GM12801 (cell line): ENCODE measurements around the gene LHX3.

ENCODE experiments used
- CTCF ChIP-seq: IDR thresholded peaks from one replicate; pipeline ENCODE4 v1.5.1; 2011; ENCODE audit warnings: control low read depth; ENCODE audit not compliant: insufficient read length; ENCODE audit errors: extremely low read depth

LHX3 gene

GRCh38 chr9:136222166-136222905 is 17.4 kb upstream of the LHX3 start:
- no peak for TF ChIP-seq CTCF

GRCh38 chr9:136220017-136220729 is 15.2 kb upstream of the LHX3 start:
- TF ChIP-seq CTCF, result no peak

- TF ChIP-seq CTCF, result no peak
Observed at GRCh38 chr9:136219276-136219675, 14.3 kb upstream of the LHX3 start.

GRCh38 chr9:136218673-136219072 is 13.7 kb upstream of the LHX3 start:
- TF ChIP-seq CTCF, result no peak

GRCh38 chr9:136218271-136218670 is 13.3 kb upstream of the LHX3 start:
- TF ChIP-seq CTCF, result no peak

GRCh38 chr9:136216541-136217244 is 11.8 kb upstream of the LHX3 start:
- no peak for TF ChIP-seq CTCF

- no peak for TF ChIP-seq CTCF
Observed at GRCh38 chr9:136213733-136214132, 8.8 kb upstream of the LHX3 start.
